GM21723 (cell line): ENCODE data around the gene SRPRB.

Experiments
- ATAC-seq: cut with Tn5 transposase; IDR thresholded peaks from one replicate; pipeline ENCODE4 v1.9.1; 2021; ENCODE audit warnings: mild to moderate bottlenecking, moderate library complexity; ENCODE audit not compliant: unreplicated experiment

SRPRB gene

GRCh38 chr3:133863911-133864310 lies 58.3 kb downstream of the SRPRB start:
- ATAC-seq = no peak

DNA sequence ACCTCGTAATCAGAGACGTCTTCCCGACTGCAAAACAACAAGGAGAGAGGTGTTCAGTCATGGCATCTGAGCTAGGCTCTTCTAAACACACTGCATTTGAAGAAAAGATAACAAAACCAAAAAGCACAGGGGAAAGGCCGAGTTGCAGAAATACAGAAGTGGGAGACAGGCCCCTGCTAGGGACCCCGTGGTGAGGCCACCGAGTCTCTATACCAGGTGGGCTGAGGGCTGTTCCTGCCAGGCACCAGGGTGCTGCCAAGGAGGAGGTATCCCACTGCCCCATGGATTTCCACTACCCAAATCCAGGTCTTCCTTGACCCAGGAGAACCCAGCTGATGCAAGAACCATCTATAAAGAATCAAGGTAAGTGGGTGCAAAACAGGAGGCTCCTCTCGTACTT lies 59.0 kb downstream of the SRPRB start:
- ATAC-seq = no peak

DNA sequence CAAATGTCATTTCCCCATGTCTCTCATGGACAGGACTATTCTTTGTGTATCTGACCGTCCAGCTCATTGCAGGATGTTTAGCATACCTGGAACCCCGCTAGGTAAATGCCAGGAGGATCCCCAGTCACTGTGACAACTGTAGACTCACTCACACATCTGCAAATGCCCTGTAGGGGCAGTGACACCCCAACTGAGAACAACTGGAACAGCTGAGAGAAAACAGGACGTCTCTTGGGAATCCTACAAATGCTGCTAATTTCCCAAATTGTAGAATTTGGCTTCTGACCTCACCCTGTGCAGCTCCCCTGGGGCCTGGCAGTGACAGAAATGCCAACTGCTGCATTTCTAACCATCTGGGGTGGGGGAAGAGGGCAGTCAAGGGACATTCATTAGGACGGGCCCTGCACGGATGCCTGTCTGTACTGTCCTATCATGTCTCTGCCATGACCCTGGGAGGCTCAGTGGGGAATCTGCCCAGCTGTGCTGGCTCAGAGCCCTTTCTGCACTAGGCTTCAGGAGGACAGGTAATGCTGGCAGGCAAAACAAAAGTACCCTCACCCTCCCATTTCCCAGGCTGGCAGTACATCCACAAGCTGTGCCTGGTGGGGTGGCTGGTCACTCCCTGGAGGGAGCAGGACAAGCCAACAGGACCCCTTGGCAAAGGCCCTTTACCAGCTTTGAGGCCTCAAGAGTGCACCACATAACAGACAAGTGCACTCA lies 59.7 kb downstream of the SRPRB start:
- ATAC-seq = no peak

DNA sequence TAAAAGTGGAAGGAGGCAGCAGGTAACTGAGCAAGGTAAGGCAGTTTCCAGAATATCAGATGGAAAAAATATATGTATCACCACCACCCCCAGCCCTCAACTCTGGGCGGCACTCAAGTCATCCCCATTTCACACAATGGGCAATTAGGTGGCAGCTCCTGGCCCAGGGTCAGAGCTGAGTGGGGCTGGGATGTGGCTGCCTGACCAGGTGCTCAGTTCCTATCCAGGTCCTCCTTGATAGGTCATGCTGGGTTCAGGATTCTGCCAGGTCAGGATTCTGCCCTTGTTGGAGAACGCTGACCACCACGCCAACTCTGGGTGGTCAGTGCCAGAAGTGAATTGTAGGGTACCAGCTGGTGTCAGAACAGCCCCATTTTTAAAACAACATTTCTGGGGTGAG lies 60.5 kb downstream of the SRPRB start:
- no peak for ATAC-seq

DNA sequence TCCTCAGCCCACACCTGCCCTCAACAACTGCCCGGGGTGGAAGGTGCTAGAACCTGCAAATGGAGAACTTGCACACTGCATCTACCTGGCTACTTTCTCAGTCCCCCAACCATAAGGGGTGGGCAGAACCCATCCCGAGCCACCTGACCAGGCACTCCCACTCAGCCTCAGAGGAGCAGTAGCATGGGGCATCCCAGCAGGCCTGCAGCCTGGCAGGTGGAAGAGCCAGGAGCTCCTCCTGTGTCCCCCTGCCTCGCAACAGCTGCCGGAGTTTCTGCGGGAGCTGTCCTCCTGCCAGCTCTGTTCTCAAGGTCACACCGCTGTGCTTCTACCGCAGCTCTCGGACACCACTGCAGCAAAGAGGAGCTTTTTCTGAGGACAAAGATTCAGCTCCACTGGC lies 62.6 kb downstream of the SRPRB start:
- no peak for ATAC-seq

DNA sequence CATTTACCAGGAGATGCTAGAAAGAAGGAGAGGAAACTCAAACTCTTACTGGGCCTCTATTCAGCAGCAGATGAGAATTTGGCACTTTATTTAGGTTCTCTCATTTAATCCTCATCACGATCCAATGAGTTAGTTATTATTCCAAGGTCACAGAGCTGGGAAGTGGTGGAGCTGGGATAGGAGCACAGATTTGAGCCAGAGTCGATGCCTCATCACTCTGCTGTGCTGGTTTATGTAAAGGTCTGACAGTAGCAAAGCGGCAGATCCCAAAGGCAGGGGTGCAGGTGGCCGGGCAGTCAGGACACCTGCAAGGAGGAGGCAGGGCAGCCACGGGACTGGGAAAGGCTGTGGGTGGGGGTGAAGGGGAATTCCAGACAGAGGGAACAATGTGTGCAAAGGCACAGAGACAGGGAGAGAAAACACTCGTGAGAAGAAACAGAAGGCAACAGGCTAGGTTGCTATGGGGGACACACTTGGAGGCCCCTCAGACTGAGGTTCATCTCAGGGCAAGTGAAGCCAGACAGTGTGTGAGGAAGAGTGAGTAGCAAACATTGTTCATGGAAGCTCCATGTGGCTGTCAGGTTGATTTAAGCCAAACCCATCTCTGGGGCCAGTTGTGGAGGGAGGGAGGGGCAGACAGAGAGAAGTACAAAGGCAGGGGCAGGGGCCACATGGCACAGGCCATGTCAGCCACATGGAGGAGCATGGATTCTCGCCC lies 63.3 kb downstream of the SRPRB start:
- ATAC-seq = no peak

DNA sequence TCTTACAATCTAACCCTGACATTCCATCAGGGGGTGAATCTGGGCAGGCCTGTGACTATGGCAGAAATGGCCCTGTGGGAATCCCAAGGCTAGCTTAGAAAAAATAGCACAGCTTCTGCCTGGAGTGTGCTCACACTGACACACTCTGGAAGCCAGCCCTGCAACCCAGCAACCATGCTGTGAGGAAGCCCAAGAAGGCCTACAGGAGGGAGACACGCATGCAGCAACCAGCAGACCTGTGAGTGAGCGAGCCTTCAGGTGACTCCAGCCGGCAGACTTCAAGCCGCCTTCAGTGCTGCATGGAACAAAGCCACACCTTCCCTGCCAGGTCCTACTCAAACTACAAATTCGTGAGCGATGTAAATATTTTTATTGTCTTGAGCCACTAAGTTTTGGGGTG lies 64.0 kb downstream of the SRPRB start:
- ATAC-seq = no peak

- ATAC-seq = no peak
Measured at GRCh38 chr3:133870822-133871221, 65.2 kb downstream of the SRPRB start.
